Loucy (cell line): Measurements from ENCODE around the gene THRSP.

ENCODE experiments used
- CTCF ChIP-seq: fragments of 200-600 bp; sonication (generic); conservative IDR thresholded peaks from 2 replicates; pipeline ENCODE4 v1.5.1; 2014; ENCODE audit warnings: mild to moderate bottlenecking, antibody characterized with exemption, low read length
- EZH2phosphoT487 ChIP-seq: fragments of 200-600 bp; IDR thresholded peaks from 2 replicates; pipeline ENCODE4 v1.6.1; 2018; ENCODE audit warnings: antibody characterized with exemption, mild to moderate bottlenecking, moderate library complexity, borderline replicate concordance

GRCh38 chr11:78039919-78040671, 23.6 kb upstream of the THRSP start:
- TF ChIP-seq CTCF, result no peak
- no peak for TF ChIP-seq EZH2phosphoT487
